Loucy (cell line): Measurements from ENCODE around the gene TRAF3IP1.

Experiments used
- H2AFZ ChIP-seq: fragments of 200-600 bp; sonication (generic); 2 replicates; pipeline ENCODE4 v1.6.0; 2016; ENCODE audit warnings: antibody characterized with exemption, mild to moderate bottlenecking, low read length, moderate library complexity
- H3F3A ChIP-seq: fragments of 200-600 bp; 2 replicates; pipeline ENCODE4 v1.6.0; 2016; ENCODE audit warnings: antibody characterized with exemption, low read depth, mild to moderate bottlenecking
- H3K27me3 ChIP-seq: fragments of 200-600 bp; sonication (generic); 2 replicates; pipeline ENCODE4 v1.6.1; 2014; ENCODE audit warnings: low read length, mild to moderate bottlenecking; ENCODE audit not compliant: insufficient read depth, poor library complexity, severe bottlenecking
- H3K36me3 ChIP-seq: fragments of 200-600 bp; sonication (generic); 2 replicates; pipeline ENCODE4 v1.6.1; 2016; ENCODE audit warnings: low read length; ENCODE audit not compliant: insufficient read depth
- H3K4me1 ChIP-seq: fragments of 200-600 bp; sonication (generic); 2 replicates; pipeline ENCODE4 v1.5.1; 2014; ENCODE audit warnings: low read length, mild to moderate bottlenecking; ENCODE audit not compliant: insufficient read depth, poor library complexity, severe bottlenecking
- H3K4me2 ChIP-seq: fragments of 200-600 bp; sonication (generic); 2 replicates; pipeline ENCODE4 v1.6.0; 2014; ENCODE audit warnings: antibody characterized with exemption, low read length, low read depth, mild to moderate bottlenecking; ENCODE audit not compliant: poor library complexity, severe bottlenecking
- H3K4me3 ChIP-seq: fragments of 200-600 bp; sonication (generic); 2 replicates; pipeline ENCODE4 v1.5.1; 2014; ENCODE audit warnings: low read length, mild to moderate bottlenecking, mixed read lengths; ENCODE audit not compliant: poor library complexity, severe bottlenecking
- H3K79me2 ChIP-seq: fragments of 200-600 bp; sonication (generic); 2 replicates; pipeline ENCODE4 v1.6.1; 2014; ENCODE audit warnings: low read length; ENCODE audit not compliant: insufficient read depth
- H3K9ac ChIP-seq: fragments of 200-600 bp; sonication (generic); 2 replicates; pipeline ENCODE4 v1.6.0; 2014; ENCODE audit warnings: mild to moderate bottlenecking, low read depth, low read length, moderate library complexity; ENCODE audit not compliant: poor library complexity, severe bottlenecking
- H3K9me2 ChIP-seq: fragments of 200-600 bp; sonication (generic); replicated peaks from 2 replicates; pipeline ENCODE4 v1.6.1; 2016; ENCODE audit warnings: low read depth, low read length, mixed read lengths
- H3K9me3 ChIP-seq: fragments of 200-600 bp; sonication (generic); 2 replicates; pipeline ENCODE4 v1.6.1; 2014; ENCODE audit warnings: mild to moderate bottlenecking, antibody characterized with exemption, low read length, low read depth; ENCODE audit not compliant: insufficient read depth
- H4K20me1 ChIP-seq: fragments of 200-600 bp; sonication (generic); 2 replicates; pipeline ENCODE4 v1.6.0; 2014; ENCODE audit warnings: antibody characterized with exemption, low read length, mild to moderate bottlenecking; ENCODE audit not compliant: insufficient read depth, poor library complexity, severe bottlenecking
- EZH2phosphoT487 ChIP-seq: fragments of 200-600 bp; IDR thresholded peaks from 2 replicates; pipeline ENCODE4 v1.6.1; 2018; ENCODE audit warnings: antibody characterized with exemption, mild to moderate bottlenecking, moderate library complexity, borderline replicate concordance
- TF ChIP-seq, protein P1 (sequence below): fragments of 200-600 bp; sonication (generic); conservative IDR thresholded peaks from 2 replicates; pipeline ENCODE4 v1.5.1; 2014; ENCODE audit warnings: mild to moderate bottlenecking, antibody characterized with exemption, low read length

The TRAF3IP1 gene

GRCh38 chr2:238336151-238336550, 15.8 kb downstream of the TRAF3IP1 start:
- H3K4me1 ChIP-seq = peaks cover 9% of the 10 kb centered on the region
- no peak overlapping the region for H3K4me2 ChIP-seq

GRCh38 chr2:238336793-238337444, 16.6 kb downstream of the TRAF3IP1 start:
- H3K9me3 ChIP-seq = no peaks in the 10 kb centered on the region

More at GRCh38 chr2:238336151-238336550, 15.8 kb downstream of the TRAF3IP1 start:
- Histone ChIP-seq H2AFZ (no peak overlapping the region), H3K9me2 (no peaks in the 10 kb centered on the region), H4K20me1 (no peaks in the 10 kb centered on the region), H3K9me3 (no peaks in the 10 kb centered on the region), H3K9ac (no peak overlapping the region), H3F3A (no peaks in the 10 kb centered on the region), H3K79me2 (no peaks in the 10 kb centered on the region), H3K4me3 (no peak overlapping the region), H3K27me3 (no peaks in the 10 kb centered on the region), H3K36me3 (no peaks in the 10 kb centered on the region)
- TF ChIP-seq, protein P1, sequence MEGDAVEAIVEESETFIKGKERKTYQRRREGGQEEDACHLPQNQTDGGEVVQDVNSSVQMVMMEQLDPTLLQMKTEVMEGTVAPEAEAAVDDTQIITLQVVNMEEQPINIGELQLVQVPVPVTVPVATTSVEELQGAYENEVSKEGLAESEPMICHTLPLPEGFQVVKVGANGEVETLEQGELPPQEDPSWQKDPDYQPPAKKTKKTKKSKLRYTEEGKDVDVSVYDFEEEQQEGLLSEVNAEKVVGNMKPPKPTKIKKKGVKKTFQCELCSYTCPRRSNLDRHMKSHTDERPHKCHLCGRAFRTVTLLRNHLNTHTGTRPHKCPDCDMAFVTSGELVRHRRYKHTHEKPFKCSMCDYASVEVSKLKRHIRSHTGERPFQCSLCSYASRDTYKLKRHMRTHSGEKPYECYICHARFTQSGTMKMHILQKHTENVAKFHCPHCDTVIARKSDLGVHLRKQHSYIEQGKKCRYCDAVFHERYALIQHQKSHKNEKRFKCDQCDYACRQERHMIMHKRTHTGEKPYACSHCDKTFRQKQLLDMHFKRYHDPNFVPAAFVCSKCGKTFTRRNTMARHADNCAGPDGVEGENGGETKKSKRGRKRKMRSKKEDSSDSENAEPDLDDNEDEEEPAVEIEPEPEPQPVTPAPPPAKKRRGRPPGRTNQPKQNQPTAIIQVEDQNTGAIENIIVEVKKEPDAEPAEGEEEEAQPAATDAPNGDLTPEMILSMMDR = no peak
- no peak for TF ChIP-seq EZH2phosphoT487

GRCh38 chr2:238337846-238338245, 17.5 kb downstream of the TRAF3IP1 start:
- no peaks in the 10 kb centered on the region for H3K36me3 ChIP-seq
- TF ChIP-seq, protein P1 = no peak
- no peak for TF ChIP-seq EZH2phosphoT487
- no peaks in the 10 kb centered on the region for H3F3A ChIP-seq
- no peaks in the 10 kb centered on the region for H4K20me1 ChIP-seq
- no peak overlapping the region for H3K9ac ChIP-seq
- H3K4me2 ChIP-seq = no peak overlapping the region
- no peak overlapping the region for H3K4me3 ChIP-seq
- no peaks in the 10 kb centered on the region for H3K9me2 ChIP-seq
- H3K79me2 ChIP-seq = no peaks in the 10 kb centered on the region
- peaks cover 9% of the 10 kb centered on the region for H3K4me1 ChIP-seq
- no peaks in the 10 kb centered on the region for H3K9me3 ChIP-seq
- H3K27me3 ChIP-seq = no peaks in the 10 kb centered on the region
- H2AFZ ChIP-seq = no peak overlapping the region

More at GRCh38 chr2:238336793-238337444, 16.6 kb downstream of the TRAF3IP1 start:
- Histone ChIP-seq H3K9me2 (no peaks in the 10 kb centered on the region), H3K4me3 (no peak overlapping the region), H2AFZ (no peak overlapping the region), H3K4me2 (no peak overlapping the region), H3F3A (no peaks in the 10 kb centered on the region), H3K4me1 (peaks cover 9% of the 10 kb centered on the region), H3K79me2 (no peaks in the 10 kb centered on the region), H3K36me3 (no peaks in the 10 kb centered on the region), H4K20me1 (no peaks in the 10 kb centered on the region), H3K27me3 (no peaks in the 10 kb centered on the region), H3K9ac (no peak overlapping the region)
- TF ChIP-seq EZH2phosphoT487 = no peak
- TF ChIP-seq, protein P1 = no peak
